Measurements from ENCODE around the gene CXCL12.

The CXCL12 gene

GRCh38 chr10:44383749-44384600 is 922 bp downstream of the CXCL12 start:
- peak; percentile 5 for DNase-seq

- no peak for DNase-seq
Observed at GRCh38 chr10:44382981-44383748, 1.7 kb downstream of the CXCL12 start.

- DNase-seq: no peak
Observed at GRCh38 chr10:44382131-44382858, 2.6 kb downstream of the CXCL12 start.

GRCh38 chr10:44380829-44381600 is 3.9 kb downstream of the CXCL12 start:
- no peak for DNase-seq

GRCh38 chr10:44379907-44380306 is 5.0 kb downstream of the CXCL12 start:
- DNase-seq: no peak

- no peak for DNase-seq
Observed at GRCh38 chr10:44378626-44379025, 6.3 kb downstream of the CXCL12 start.

GRCh38 chr10:44377651-44378310 is 7.1 kb downstream of the CXCL12 start:
- no peak for DNase-seq

- no peak for DNase-seq
Observed at GRCh38 chr10:44376472-44377099, 8.3 kb downstream of the CXCL12 start.

- DNase-seq: no peak
Observed at GRCh38 chr10:44374155-44374554, 10.7 kb downstream of the CXCL12 start.

- DNase-seq: no peak
Observed at GRCh38 chr10:44373341-44373995, 11.4 kb downstream of the CXCL12 start.

GRCh38 chr10:44372181-44372580 is 12.7 kb downstream of the CXCL12 start:
- no peak for DNase-seq

GRCh38 chr10:44370731-44371248 is 14.1 kb downstream of the CXCL12 start:
- no peak for DNase-seq

- no peak for DNase-seq
Observed at GRCh38 chr10:44369854-44370253, 15.0 kb downstream of the CXCL12 start.

- DNase-seq: no peak
Observed at GRCh38 chr10:44369296-44369695, 15.6 kb downstream of the CXCL12 start.

GRCh38 chr10:44368637-44369036 is 16.3 kb downstream of the CXCL12 start:
- DNase-seq: no peak

GRCh38 chr10:44366941-44367630 is 17.8 kb downstream of the CXCL12 start:
- no peak for DNase-seq

GRCh38 chr10:44364566-44364965 is 20.3 kb downstream of the CXCL12 start:
- no peak for DNase-seq

GRCh38 chr10:44363716-44364115 is 21.2 kb downstream of the CXCL12 start:
- DNase-seq: no peak

- no peak for DNase-seq
Observed at GRCh38 chr10:44362866-44363711, 21.8 kb downstream of the CXCL12 start.

Data from DMS153 (cell line).